ENCODE data around the gene PSMA1.

- no peak for TF ChIP-seq CTCF (IDR thresholded peaks at IDR 0.05)
- TF ChIP-seq EP300 (IDR thresholded peaks at IDR 0.05) = no peak
- no peak for TF ChIP-seq POLR2A (IDR thresholded peaks at IDR 0.05)
Observed at GRCh38 chr11:14518820-14519219, 1.4 kb downstream of the PSMA1 start.
